Loucy (cell line): ENCODE data around the gene STAT5B.
"Not testable (repeated sequence)": the region's sequence is repeated elsewhere in the genome, so short reads cannot be mapped to it uniquely, and the experiment has no call there.

ENCODE experiments used
- H2AFZ ChIP-seq: fragments of 200-600 bp; sonication (generic); 2 replicates; pipeline ENCODE4 v1.6.0; 2016; ENCODE audit warnings: antibody characterized with exemption, mild to moderate bottlenecking, low read length, moderate library complexity
- H3F3A ChIP-seq: fragments of 200-600 bp; 2 replicates; pipeline ENCODE4 v1.6.0; 2016; ENCODE audit warnings: antibody characterized with exemption, low read depth, mild to moderate bottlenecking
- H3K27me3 ChIP-seq: fragments of 200-600 bp; sonication (generic); 2 replicates; pipeline ENCODE4 v1.6.1; 2014; ENCODE audit warnings: low read length, mild to moderate bottlenecking; ENCODE audit not compliant: insufficient read depth, poor library complexity, severe bottlenecking
- H3K36me3 ChIP-seq: fragments of 200-600 bp; sonication (generic); 2 replicates; pipeline ENCODE4 v1.6.1; 2016; ENCODE audit warnings: low read length; ENCODE audit not compliant: insufficient read depth
- H3K4me1 ChIP-seq: fragments of 200-600 bp; sonication (generic); 2 replicates; pipeline ENCODE4 v1.5.1; 2014; ENCODE audit warnings: low read length, mild to moderate bottlenecking; ENCODE audit not compliant: insufficient read depth, poor library complexity, severe bottlenecking
- H3K4me2 ChIP-seq: fragments of 200-600 bp; sonication (generic); 2 replicates; pipeline ENCODE4 v1.6.0; 2014; ENCODE audit warnings: antibody characterized with exemption, low read length, low read depth, mild to moderate bottlenecking; ENCODE audit not compliant: poor library complexity, severe bottlenecking
- H3K4me3 ChIP-seq: fragments of 200-600 bp; sonication (generic); 2 replicates; pipeline ENCODE4 v1.5.1; 2014; ENCODE audit warnings: low read length, mild to moderate bottlenecking, mixed read lengths; ENCODE audit not compliant: poor library complexity, severe bottlenecking
- H3K79me2 ChIP-seq: fragments of 200-600 bp; sonication (generic); 2 replicates; pipeline ENCODE4 v1.6.1; 2014; ENCODE audit warnings: low read length; ENCODE audit not compliant: insufficient read depth
- H3K9ac ChIP-seq: fragments of 200-600 bp; sonication (generic); 2 replicates; pipeline ENCODE4 v1.6.0; 2014; ENCODE audit warnings: mild to moderate bottlenecking, low read depth, low read length, moderate library complexity; ENCODE audit not compliant: poor library complexity, severe bottlenecking
- H3K9me2 ChIP-seq: fragments of 200-600 bp; sonication (generic); replicated peaks from 2 replicates; pipeline ENCODE4 v1.6.1; 2016; ENCODE audit warnings: low read depth, low read length, mixed read lengths
- H3K9me3 ChIP-seq: fragments of 200-600 bp; sonication (generic); 2 replicates; pipeline ENCODE4 v1.6.1; 2014; ENCODE audit warnings: mild to moderate bottlenecking, antibody characterized with exemption, low read length, low read depth; ENCODE audit not compliant: insufficient read depth
- H4K20me1 ChIP-seq: fragments of 200-600 bp; sonication (generic); 2 replicates; pipeline ENCODE4 v1.6.0; 2014; ENCODE audit warnings: antibody characterized with exemption, low read length, mild to moderate bottlenecking; ENCODE audit not compliant: insufficient read depth, poor library complexity, severe bottlenecking
- EZH2phosphoT487 ChIP-seq: fragments of 200-600 bp; IDR thresholded peaks from 2 replicates; pipeline ENCODE4 v1.6.1; 2018; ENCODE audit warnings: antibody characterized with exemption, mild to moderate bottlenecking, moderate library complexity, borderline replicate concordance
- TF ChIP-seq, protein P1 (sequence below): fragments of 200-600 bp; sonication (generic); conservative IDR thresholded peaks from 2 replicates; pipeline ENCODE4 v1.5.1; 2014; ENCODE audit warnings: mild to moderate bottlenecking, antibody characterized with exemption, low read length

Gene STAT5B

GRCh38 chr17:42322382-42323267 lies 46.4 kb upstream of the STAT5B start:
- Histone ChIP-seq H3K4me3 (no peak overlapping the region), H3F3A (peaks cover 27% of the 10 kb centered on the region; the same call in 1 of the 2 replicates), H3K9ac (peak overlapping the region; percentile 95), H2AFZ (no peak overlapping the region), H3K27me3 (no peaks in the 10 kb centered on the region), H4K20me1 (no peaks in the 10 kb centered on the region), H3K79me2 (peaks cover 12% of the 10 kb centered on the region), H3K4me2 (peak overlapping the region; percentile 32), H3K9me2 (no peaks in the 10 kb centered on the region), H3K9me3 (no peaks in the 10 kb centered on the region), H3K4me1 (peaks cover 55% of the 10 kb centered on the region), H3K36me3 (peaks cover 39% of the 10 kb centered on the region; the same call in 1 of the 2 replicates)
- TF ChIP-seq, protein P1, sequence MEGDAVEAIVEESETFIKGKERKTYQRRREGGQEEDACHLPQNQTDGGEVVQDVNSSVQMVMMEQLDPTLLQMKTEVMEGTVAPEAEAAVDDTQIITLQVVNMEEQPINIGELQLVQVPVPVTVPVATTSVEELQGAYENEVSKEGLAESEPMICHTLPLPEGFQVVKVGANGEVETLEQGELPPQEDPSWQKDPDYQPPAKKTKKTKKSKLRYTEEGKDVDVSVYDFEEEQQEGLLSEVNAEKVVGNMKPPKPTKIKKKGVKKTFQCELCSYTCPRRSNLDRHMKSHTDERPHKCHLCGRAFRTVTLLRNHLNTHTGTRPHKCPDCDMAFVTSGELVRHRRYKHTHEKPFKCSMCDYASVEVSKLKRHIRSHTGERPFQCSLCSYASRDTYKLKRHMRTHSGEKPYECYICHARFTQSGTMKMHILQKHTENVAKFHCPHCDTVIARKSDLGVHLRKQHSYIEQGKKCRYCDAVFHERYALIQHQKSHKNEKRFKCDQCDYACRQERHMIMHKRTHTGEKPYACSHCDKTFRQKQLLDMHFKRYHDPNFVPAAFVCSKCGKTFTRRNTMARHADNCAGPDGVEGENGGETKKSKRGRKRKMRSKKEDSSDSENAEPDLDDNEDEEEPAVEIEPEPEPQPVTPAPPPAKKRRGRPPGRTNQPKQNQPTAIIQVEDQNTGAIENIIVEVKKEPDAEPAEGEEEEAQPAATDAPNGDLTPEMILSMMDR = peak; percentile 100
- TF ChIP-seq EZH2phosphoT487 = no peak

- Histone ChIP-seq H4K20me1 (no peaks in the 10 kb centered on the region), H3K36me3 (peaks cover 35% of the 10 kb centered on the region; the same call in 1 of the 2 replicates), H3K79me2 (peaks cover 22% of the 10 kb centered on the region), H3K27me3 (no peaks in the 10 kb centered on the region), H3K9me2 (no peaks in the 10 kb centered on the region), H3K9ac (peak overlapping the region; percentile 95), H3F3A (peaks cover 27% of the 10 kb centered on the region; the same call in 1 of the 2 replicates), H3K4me3 (no peak overlapping the region), H3K4me2 (no peak overlapping the region), H3K9me3 (no peaks in the 10 kb centered on the region), H3K4me1 (peaks cover 66% of the 10 kb centered on the region), H2AFZ (no peak overlapping the region)
- TF ChIP-seq, protein P1 = no peak
These were observed 45.4 kb upstream of the STAT5B start for GRCh38 chr17:42321555-42321954.

DNA sequence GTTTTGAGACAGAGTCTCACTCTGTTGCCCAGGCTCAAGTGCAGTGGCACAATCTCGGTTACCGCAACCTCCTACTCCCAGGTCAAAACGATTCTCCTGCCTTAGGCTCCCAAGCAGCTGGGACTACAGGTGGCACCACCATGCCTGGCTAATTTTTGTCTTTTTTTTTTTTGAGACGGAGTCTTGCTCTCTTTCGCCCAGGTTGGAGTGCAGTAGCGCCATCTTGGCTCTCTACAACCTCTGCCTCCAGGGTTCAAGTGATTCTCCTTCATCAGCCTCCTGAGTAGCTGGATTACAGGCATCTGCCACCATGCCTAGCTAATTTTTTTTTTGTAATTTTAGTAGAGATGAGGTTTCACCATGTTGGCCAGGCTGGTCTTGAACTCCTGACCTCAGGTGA lies 41.8 kb upstream of the STAT5B start:
- not testable (repeated sequence) for H2AFZ ChIP-seq, H3K9me2 ChIP-seq, H3K9me3 ChIP-seq, H3K27me3 ChIP-seq, H4K20me1 ChIP-seq
- Histone ChIP-seq H3K4me1 (peaks cover 95% of the 10 kb centered on the region), H3K4me2 (peak overlapping the region; percentile 82), H3K4me3 (peak overlapping the region; percentile 65), H3K79me2 (peaks cover 36% of the 10 kb centered on the region), H3F3A (peaks cover 40% of the 10 kb centered on the region; the same call in 1 of the 2 replicates), H3K9ac (peak overlapping the region; percentile 95), H3K36me3 (peaks cover 19% of the 10 kb centered on the region)
